SK-N-SH (cell line): ENCODE data around the gene PRPH.

Experiments
- CHD2 ChIP-seq: fragments of 150-350 bp; IDR thresholded peaks from 2 replicates; pipeline ENCODE4 v1.6.1; 2018; ENCODE audit warnings: low read length; ENCODE audit not compliant: partially characterized antibody
- EP300 ChIP-seq, 2 experiments: IDR thresholded peaks; 2 replicates each; pipeline versions ENCODE4 v1.4.0 to v1.6.1; 2012; ENCODE audit warnings: borderline replicate concordance in 1 of 2, low read depth in 1 of 2, low read length in 1 of 2
- EZH2phosphoT487 ChIP-seq: fragments of 200-600 bp; sonication (generic); IDR thresholded peaks from 2 replicates; pipeline ENCODE4 v1.6.1; 2017; ENCODE audit warnings: low read depth, mixed run types, mild to moderate bottlenecking, antibody characterized with exemption, moderate library complexity, borderline replicate concordance
- NFIC ChIP-seq: IDR thresholded peaks from 2 replicates; pipeline ENCODE4 v1.4.0; 2012; ENCODE audit warnings: borderline replicate concordance
- POLR2AphosphoS5 ChIP-seq: IDR thresholded peaks from 2 replicates; pipeline ENCODE4 v1.6.1; 2012; ENCODE audit warnings: low read depth, low read length
- RCOR1 ChIP-seq: fragments of 150-350 bp; IDR thresholded peaks from 2 replicates; pipeline ENCODE4 v1.6.1; 2017; ENCODE audit warnings: antibody characterized with exemption, low read length
- YY1 ChIP-seq: IDR thresholded peaks from 2 replicates; pipeline ENCODE4 v1.4.0; 2012; ENCODE audit warnings: low read depth, mild to moderate bottlenecking
- ZBTB33 ChIP-seq: IDR thresholded peaks from 2 replicates; pipeline ENCODE4 v1.4.0; 2012; ENCODE audit warnings: low read depth, borderline replicate concordance

GRCh38 chr12:49309386-49309785, 14.4 kb downstream of the PRPH start:
- TF ChIP-seq EP300 (IDR thresholded peaks at IDR 0.05; ENCODE audit: borderline replicate concordance in 1 of 2, low read depth in 1 of 2, low read length in 1 of 2) (no peak), ZBTB33 (no peak), YY1 (no peak), POLR2AphosphoS5 (no peak), EZH2phosphoT487 (no peak), NFIC (no peak), RCOR1 (no peak), CHD2 (no peak)
